Midbrain (tissue), 1 donor: ENCODE measurements around the gene FAM13A.

Experiments
- DNase-seq: peaks from one replicate; lab custom pipeline; 2025; lab: John Stamatoyannopoulos, UW

The FAM13A gene

DNA sequence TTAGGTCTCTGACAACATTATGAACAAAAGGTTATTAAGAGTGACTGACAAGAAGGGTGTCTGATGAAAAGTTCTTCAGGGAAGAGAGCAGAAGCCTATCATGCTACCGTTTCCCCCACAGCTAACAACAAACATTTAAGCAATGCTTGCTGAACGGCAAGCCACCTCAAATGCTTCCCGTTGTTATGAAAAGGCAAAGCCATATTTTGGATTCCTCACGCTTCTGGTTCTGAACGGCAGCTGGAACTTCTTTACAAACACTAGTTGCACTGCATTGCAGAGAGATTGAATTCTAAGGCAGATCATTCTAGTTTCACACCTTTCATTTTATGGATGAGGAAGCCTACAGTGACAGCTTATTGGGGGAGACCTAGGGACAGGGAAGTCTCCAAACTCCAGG, 310.8 kb downstream of the FAM13A start:
- no peak for DNase-seq

DNA sequence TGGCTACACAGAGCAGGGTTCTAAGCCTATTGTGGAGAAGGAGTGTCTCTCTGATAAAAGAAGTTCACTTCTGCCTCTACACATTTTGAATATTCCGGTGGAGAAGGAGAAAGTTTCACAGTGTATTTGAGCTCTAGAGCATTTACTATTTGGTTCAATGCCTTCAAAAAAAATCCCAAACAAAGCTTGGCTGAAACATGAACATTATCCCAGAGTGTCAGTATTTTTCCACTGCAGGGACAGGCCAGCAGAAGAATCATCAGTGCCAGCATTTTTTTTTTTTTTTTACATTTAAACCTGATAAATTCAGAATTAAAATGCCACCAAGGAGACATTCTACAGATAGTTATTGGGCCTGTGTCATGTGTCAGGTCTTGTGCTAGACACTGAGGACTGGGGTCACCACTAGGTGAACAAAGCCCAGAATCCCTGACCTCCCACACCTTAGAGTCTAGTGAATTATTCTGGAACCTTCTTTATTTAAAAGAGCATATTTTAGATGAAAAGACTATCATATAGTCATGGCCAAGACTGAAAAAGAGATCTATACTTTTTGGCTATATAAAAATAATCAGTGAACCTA, 311.3 kb downstream of the FAM13A start:
- no peak for DNase-seq

DNA sequence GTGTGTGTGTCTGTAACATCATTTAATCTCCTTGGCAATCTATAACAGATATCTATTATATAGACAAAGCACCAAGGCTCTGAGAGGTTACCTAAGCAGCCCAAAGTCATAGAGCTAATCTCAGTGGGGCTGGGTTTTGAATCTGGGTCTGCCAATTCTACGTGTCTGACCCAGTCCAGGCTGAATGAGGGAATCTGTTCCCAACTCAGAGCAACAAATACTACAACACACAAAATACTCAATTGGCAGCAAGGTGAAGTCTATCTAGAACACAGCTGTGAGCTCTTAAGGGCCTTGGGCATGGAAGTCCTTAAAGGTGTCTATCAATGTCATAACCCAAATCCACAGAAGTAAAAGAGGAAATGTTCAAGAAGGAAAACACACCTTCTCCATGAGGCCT, 311.8 kb downstream of the FAM13A start:
- DNase-seq: no peak

DNA sequence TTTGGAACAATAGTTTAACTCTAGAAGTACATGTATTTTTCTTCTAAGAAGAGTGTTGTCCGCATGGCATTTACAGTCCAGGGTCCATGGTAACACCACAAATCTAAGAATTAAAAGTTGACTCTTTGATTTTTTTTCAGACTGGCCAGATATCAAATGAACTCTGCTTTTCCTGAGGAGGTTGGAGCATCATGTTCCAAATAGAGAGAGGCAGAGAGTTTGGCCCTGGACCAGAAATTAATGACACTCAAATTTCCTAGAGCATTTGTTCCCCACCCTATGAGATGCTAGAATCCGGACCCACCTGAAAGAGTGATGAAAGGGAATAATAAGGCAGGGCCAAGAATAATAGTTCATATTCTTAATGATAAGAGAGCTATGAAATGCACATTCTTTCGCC, 312.4 kb downstream of the FAM13A start:
- DNase-seq: no peak

DNA sequence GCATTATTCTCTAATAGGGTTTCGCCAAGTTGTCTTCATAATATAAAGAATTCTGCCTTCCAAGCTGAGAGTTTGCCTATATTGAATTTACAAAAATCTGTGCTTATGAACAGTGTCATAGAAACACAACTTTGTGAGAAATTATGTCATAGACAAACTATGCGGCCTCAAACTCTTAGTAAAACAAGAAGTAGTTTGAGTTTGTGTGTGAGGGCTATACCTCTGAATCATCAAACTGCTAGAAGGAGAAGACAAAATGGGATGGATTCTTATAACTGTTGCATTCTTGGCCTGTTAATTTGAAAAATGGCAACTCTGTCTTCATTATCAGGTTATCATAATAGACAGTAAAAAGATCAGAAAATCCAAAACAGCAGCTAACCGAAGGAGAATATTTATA, 313.3 kb downstream of the FAM13A start:
- no peak for DNase-seq

DNA sequence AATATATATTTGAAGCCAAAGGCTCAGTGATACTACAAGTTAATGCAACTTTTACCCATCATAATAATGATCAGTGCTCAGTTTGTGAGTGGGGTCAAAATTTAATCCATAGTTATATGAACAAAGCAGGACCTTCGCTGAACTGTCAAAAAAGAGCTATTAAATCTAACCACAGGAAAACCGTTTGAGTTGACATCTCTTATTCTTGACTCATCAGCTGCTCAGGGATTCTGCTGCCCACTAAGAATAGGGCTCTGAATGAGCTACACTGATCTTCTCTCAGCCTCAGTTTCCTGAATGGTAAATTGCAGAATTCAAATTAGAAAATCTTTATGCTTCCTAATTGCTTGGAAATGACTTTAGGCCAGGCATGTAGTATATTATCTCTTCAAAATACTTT, 314.4 kb downstream of the FAM13A start:
- no peak for DNase-seq

DNA sequence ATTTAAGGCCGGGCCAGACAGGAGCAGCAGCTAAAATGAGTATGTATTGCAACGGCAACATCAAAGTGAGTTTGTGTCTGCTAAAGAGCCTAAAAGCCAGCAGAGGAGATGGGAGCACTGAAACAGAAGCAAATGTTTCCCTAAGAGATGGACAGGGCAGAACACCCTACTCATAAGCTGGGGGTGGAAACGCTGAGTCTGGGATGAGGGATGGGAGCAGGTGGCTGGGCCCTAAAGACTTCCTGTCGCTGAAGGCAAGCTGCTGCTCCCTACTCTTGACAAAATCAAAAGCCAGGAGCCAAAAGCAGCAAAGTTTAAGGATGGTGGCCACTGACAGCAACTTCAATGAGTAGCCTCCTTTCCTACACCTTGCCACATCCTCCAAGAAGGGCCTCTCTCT, 318.8 kb downstream of the FAM13A start:
- DNase-seq: no peak

DNA sequence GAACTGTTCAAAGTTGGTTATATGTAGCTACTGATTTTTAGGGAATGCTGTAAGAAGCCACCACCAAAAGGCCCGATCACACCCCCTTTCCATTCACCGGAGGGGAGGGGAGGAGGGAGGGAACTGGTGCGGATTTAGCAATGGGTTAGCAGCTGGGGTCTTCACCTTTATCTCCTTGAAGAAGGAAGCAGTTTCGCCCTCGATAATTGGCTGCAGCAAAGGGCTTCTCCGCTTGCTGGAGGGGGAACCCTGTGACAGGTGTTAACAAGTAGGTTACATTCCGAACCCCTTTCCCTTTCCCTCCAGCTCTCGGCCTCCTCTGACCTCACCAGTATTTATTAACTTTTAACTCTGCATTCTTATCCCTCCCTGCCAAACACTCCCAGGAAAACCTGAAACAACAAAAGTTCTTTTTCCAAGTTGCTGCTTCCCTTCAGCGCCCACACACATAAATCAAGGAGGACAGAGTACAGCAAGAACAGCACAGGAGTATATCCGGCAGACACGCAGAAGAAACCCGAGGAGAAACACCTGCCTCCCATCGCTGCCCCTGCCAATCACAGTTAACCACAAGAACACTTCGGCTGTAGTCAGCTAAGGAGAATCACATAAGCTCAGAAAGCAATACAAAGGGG, 319.6 kb downstream of the FAM13A start:
- no peak for DNase-seq

DNA sequence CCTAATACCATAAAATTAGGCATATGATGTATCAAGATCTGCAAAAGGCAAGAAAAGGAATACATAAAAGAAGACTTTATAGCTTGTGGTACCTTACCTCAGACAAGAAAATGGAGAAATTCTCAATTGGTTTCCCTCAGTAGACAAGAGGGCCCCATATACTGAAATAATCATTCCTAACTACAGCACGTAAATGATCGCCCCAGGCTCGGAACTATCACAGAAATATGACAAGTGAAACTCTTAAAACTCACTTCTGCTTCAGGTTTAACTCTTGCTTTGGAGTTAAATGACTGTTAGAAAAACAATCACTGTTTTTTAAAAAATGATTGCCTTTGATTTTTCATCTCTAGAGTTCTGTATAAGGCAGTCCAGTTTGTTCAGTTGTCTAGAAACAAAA, 320.7 kb downstream of the FAM13A start:
- DNase-seq: no peak

DNA sequence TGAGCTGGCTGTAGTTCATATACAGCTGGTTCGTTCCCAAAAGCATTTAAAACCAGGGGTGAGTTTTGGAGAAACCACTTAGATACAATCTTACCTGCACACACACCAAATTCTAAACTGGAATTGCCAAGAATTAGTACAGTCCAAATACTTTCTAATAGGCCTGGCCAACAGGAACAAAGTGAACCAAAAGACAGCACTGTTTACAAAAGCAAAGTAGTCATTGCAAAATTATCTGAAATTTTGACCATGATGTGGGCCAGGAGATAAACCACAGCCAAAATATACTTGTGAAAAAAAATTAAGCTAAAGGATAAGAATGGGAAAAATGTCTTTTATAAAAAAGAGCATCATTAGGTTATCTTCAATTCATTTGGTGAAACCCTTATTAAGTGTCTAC, 321.4 kb downstream of the FAM13A start:
- DNase-seq: no peak

DNA sequence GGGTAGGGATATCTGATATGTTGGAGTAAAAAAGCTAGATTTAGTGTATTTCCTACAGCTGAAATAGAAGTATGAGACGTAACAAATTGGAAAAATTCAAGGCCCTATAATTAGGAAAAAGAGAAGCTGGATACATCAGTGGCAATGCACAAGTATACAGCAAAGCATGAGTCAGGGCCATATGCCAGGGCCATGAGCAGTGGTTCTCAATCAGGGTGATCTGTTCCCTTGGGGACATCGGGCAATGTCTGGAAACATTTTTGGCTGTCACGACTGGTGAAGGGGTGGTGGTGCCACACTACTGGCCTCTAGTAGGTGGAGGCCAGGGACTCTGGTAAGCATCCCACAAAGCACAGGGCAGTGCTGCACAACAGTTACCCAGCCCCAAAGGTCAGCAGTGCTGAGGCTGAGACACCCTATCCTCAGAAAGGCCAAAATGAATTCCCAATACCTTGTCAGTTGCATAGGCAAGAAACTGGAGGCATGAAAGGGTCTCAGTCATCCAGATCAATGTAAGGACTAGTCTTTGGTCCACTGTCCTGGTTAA, 322.5 kb downstream of the FAM13A start:
- DNase-seq: no peak

DNA sequence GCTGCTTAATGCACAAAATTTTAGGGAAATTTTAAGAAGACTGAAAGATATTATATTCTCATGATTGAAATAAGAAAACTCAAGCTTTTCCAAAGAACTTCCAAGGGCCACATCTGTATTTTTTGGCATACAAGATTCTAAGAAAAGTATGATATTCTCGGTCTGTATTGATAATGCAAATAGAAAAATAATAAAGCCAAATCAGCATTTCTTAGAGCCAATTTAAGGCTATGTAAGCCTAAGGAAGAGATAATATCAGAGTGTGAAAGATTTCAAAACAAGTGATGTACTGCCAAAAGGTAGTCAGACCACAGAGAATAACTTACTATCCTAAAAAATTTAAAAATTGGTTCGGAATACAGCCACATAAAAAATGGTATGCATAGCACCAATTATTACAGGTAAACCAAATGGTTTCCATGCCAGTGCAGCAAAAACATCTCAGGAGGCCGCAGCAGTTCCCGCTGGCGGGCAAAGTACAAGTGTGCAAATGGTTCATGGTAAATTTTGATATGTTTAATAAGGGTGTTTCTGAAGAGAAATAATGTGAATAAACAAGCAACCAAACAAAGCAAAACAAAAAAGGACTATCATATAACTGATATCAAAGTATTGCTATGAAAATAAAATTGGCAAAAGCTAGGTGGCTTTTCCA, 324.1 kb downstream of the FAM13A start:
- no peak for DNase-seq

DNA sequence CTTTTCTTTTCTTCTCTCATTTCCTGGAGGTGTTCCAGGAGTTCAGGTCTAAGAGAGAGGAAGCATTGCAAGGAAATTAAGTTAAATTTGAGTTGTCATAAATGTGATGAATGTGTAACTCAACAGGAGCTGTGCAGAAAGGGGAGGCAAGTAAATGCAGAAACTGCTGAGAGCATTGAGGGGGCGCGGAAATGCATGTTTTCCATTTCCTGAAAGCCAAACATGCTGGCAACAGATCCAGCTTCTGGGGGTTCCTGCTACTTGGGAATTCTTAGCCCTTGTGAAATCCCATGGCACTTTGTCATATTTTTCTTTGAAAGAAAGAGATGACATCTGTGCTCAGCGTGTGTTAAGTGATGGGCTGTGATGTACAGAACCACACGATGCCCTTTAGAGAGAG, 325.6 kb downstream of the FAM13A start:
- no peak for DNase-seq

DNA sequence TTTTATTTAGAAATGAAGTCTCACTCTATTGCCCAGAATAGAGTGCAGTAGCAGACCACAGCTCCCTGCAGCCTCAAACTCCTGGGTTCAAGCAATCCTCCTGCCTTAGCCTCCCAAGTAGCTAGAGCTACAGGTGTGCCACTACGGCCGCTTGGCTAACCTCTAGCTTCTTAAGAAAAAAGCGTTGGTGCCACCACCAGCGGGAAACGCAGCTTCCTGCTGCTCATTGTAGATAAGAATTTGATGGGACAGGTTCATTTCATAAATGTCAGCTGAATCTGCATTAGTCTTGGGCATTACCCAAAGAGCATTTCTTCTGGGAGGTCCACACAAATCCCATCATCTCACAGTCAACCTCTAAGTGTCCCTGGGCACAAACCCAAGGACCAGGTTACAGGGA, 326.2 kb downstream of the FAM13A start:
- no peak for DNase-seq

DNA sequence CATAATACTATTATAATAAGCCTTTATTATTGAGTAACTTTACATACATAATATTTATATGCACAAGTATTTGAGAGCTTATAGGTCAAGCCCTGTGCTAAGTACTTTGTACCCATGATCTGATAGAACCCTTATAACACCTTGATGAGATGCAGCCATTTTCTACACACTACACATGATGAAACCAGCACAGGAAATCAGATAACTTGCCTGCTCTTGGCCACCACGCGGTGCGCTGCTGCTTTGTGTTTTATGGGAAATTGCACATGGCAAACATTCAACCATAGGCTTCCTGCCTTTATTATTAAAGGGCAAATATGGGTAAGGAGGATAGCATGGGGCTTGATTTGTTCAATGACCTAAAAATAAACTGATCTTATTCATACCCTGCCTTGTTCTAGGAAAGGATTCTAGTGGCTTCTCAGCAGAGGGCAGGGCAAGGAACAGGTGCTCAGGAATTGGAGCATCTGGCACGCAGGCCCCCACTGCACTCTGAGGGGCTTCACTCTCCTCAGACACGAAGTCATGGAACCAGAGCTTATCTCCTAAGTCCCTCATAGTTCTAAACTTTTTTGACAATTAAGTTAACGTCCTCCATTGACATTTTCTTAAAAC, 327.7 kb downstream of the FAM13A start:
- DNase-seq: no peak

DNA sequence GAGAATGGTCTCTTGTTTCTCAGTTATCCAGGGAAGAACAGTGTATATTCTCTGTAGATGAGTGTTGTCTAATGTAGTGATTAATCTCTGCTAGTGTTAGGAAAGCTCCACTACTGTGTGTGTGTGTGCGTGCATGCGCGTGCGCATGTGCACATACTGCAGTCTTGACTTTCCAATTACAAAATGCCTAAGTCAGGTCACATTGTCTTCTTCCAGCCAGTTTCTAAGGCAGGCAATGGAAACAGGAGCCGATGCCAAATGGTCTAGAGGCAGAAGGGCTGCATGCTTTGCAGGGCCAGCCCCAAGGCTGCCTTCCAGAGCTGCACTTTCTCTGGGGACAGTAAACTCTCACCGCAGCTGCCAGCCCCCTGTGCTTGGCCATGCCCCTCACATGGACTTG, 328.8 kb downstream of the FAM13A start:
- peak; percentile 18 for DNase-seq

DNA sequence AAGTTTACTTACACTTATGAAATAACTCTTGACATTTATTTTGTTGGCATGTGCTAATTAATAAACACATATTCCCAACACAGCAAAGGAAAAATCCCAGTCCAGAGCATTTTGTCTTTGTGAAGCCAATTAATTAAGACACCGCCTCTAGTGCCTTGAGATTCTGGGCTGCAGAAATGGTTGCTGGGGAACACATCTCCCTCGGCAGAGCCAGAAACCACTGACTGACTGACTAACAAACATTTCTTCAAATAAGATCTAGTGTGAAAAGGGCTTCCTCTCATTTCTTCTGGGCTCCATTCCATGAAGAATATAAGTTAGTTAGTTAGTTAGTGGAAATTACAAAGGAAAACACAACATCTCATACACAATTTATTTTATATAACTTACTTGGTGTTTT, 331.0 kb downstream of the FAM13A start:
- no peak for DNase-seq

DNA sequence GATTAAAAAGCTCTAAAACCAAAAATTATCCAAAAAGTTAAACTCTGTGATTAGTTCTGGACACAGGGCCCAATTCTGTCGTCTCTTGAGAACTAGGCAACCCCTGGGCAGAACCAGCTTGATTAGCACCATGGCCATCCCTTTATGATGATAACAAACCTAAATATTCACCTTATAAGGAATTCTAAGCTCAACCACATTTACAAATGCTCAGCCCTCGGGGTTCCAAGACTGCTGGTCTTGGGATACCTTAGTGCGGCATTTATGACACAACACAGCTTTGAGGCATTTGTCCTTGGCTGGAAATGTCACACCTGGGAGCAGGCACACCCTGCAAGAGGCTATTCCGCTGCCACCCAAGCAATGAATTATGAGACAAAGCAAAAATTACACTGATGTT, 331.8 kb downstream of the FAM13A start:
- no peak for DNase-seq

DNA sequence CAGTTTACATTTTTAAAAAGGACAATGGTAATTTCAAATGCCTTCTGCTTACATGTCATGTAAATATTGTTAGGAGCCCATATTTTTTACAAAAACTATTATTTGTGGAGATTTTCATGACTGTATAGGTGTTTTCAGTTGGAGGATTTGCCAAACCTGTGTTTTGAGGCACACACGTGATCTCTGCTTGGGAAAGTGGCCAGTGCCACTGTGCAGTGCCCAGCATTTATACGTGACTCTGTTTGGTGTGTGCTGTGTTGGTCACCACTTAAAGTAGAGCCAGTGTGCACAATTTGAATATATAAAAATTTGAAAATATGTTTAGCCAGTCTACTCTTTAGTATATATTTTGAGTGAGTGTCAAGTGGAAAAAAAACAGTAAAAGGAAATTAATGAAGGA, 332.6 kb downstream of the FAM13A start:
- no peak for DNase-seq

DNA sequence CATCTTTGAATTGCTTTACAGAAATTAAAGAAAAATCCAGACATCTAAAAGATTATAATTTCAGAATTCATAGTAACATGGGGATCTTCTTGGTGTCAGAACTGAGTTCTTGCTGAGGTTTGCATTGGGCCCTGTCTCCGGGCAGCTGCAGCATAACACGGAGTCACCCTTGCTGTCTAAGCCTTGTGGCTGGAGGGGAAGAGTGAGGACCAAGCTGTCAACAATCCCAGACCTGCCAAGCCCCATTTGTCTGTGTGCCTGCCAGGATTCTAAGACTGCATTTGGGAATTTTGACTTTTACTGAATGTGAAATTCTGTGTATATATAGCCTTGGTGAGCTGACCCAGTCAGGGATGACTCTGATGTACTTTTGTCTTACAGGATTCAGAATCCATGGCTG, 334.2 kb downstream of the FAM13A start:
- no peak for DNase-seq

DNA sequence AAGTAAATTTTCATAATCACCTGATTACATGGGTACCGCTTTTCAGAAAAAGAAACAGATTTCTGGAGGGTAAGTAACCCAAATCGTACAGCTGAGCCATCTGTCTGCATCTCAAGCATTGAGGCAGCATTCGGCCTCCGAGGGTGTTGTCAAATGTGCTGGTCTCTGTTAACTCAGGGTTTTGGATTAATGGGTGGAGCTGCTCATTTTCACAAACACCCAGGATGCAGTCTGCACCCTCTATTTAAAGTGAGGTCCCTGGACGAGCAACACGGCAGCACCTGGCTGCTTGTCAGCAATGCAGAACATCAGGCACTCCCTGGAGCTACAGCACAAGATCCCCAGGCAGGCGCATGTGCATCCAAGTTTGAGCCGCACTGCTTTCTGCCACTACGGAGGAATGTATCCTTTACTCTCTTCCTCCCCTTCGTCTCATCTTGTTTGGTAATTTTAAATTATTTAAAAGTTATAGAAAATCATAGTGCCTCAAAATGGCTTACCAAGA, 334.7 kb downstream of the FAM13A start:
- no peak for DNase-seq

DNA sequence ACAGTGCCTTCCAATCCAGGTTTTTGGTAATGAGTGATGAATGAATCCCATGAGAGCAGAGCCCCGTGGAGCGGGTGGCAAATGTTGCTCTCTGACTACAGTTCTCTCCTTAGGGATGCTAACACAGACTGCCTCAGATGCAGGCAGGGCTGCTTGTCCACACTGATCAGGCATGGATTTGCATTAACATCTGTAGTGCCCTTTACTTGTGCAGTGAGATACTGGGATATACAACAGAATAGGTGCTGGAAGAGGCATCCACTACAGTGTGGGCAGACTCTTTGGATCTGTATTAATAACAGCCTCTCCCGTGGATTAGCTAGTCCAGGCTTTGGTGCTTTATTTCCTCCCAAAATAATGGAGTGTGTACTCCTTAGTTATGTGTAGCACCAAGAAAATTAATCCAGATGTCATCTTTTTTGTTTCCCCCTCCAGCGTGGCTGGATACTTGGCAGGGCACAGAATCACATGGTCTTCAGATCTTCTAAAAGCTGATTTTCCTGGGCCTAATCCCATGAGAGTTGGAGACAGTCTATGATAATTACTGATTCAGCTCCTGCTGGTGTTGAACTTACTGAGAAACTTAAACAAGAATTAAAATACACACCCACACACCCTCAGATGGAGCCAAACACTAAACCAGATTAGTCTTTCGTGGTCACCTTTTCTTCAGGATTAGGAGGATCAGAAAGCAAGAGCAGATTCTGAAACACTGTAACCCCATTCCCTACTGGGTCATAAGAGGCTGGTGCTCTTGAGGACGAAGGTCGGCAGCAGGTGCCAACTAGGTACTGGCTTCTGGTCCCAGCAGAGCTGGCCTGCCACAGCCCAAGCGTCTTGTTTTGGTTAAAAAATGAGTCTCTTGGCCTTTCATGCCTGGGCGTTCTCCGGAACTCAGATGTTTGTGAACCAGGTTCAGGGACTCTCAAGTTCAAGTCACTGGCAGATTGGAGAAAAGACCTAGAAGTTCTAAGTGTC, 336.2 kb downstream of the FAM13A start:
- no peak for DNase-seq
